Keratinocyte (primary cell): ENCODE measurements around the gene CACNA1S. TPM values are rescaled to one million over a fixed set of nuclear protein-coding genes. Genes with fewer than 3 reads are reported as not detected.
A peak's percentile ranks its signal among the peaks of the same experiment; 100 is the strongest.

ENCODE experiments used
- DNase-seq: peaks from one replicate; pipeline ENCODE4 v3.0.0-alpha.2; 2011; ENCODE audit warnings: low read depth, missing footprints, low spot score
- FAIRE-seq: peaks from 2 replicates; lab custom pipeline; 2011; peaks lifted over from hg19 to GRCh38; lab: Jason Lieb, UNC
- H2AFZ ChIP-seq: 2 replicates; pipeline ENCODE4 v1.6.0; 2012; ENCODE audit warnings: low read length, control low read depth, inconsistent platforms; ENCODE audit not compliant: control insufficient read depth
- H3K27ac ChIP-seq: 2 replicates; pipeline ENCODE4 v1.5.1; 2011; ENCODE audit warnings: low read length; ENCODE audit not compliant: control insufficient read depth, insufficient read depth
- H3K27me3 ChIP-seq: 3 replicates; pipeline ENCODE4 v1.6.0; 2011; ENCODE audit warnings: low read length; ENCODE audit not compliant: control insufficient read depth, insufficient read depth; ENCODE audit errors: extremely low read depth
- H3K36me3 ChIP-seq, 2 experiments: 2 replicates in 1 of 2; 3 replicates in 1 of 2; pipeline ENCODE4 v1.5.1; 2011; ENCODE audit warnings: low read length in 2 of 2, mild to moderate bottlenecking in 1 of 2; ENCODE audit not compliant: control insufficient read depth in 2 of 2, insufficient read depth in 2 of 2; ENCODE audit errors: extremely low read depth in 1 of 2
- H3K4me1 ChIP-seq: 3 replicates; pipeline ENCODE4 v1.5.1; 2011; ENCODE audit warnings: low read length; ENCODE audit not compliant: control insufficient read depth, insufficient read depth; ENCODE audit errors: extremely low read depth
- H3K4me2 ChIP-seq: 3 replicates; pipeline ENCODE4 v1.6.0; 2011; ENCODE audit warnings: low read depth, low read length; ENCODE audit not compliant: control insufficient read depth, insufficient read depth; ENCODE audit errors: extremely low read depth
- H3K4me3 ChIP-seq, 3 experiments: fragments of 200-600 bp in 1 of 3; sonication (generic) in 1 of 3; 2 replicates in 2 of 3; 3 replicates in 1 of 3; pipeline ENCODE4 v1.5.1; 2011 to 2016; ENCODE audit warnings: low read length in 3 of 3, mild to moderate bottlenecking in 3 of 3, control low read depth in 2 of 3, inconsistent platforms in 1 of 3, low read depth in 1 of 3, mixed read lengths in 1 of 3, mixed run types in 1 of 3, moderate library complexity in 1 of 3; ENCODE audit not compliant: control insufficient read depth in 2 of 3, insufficient read depth in 2 of 3; ENCODE audit errors: extremely low read depth in 1 of 3
- H3K79me2 ChIP-seq: 2 replicates; pipeline ENCODE4 v1.6.0; 2012; ENCODE audit warnings: low read length; ENCODE audit not compliant: control insufficient read depth, insufficient read depth
- H3K9ac ChIP-seq: 3 replicates; pipeline ENCODE4 v1.6.0; 2011; ENCODE audit warnings: low read length; ENCODE audit not compliant: control insufficient read depth, insufficient read depth; ENCODE audit errors: extremely low read depth
- H3K9me1 ChIP-seq: 3 replicates; pipeline ENCODE4 v1.6.0; 2011; ENCODE audit warnings: low read length; ENCODE audit not compliant: control insufficient read depth, insufficient read depth; ENCODE audit errors: extremely low read depth
- H3K9me3 ChIP-seq: 2 replicates; pipeline ENCODE4 v1.5.1; 2012; ENCODE audit warnings: low read depth, low read length; ENCODE audit not compliant: control insufficient read depth
- H4K20me1 ChIP-seq: 3 replicates; pipeline ENCODE4 v1.6.0; 2011; ENCODE audit warnings: low read length; ENCODE audit not compliant: control insufficient read depth, insufficient read depth; ENCODE audit errors: extremely low read depth
- EZH2 ChIP-seq: IDR thresholded peaks from one replicate; pipeline ENCODE4 v1.6.1; 2012; ENCODE audit warnings: inconsistent platforms, mild to moderate bottlenecking, low read length, moderate library complexity
- dilution Hi-C: fragments of 300-500 bp; cut with MboI; formaldehyde crosslinking; loops from one replicate; pipeline ENCODE4 v1.7.0; 2020; ENCODE audit warnings: low sequenced_read_pairs; ENCODE audit not compliant: extremely low pct_ligation_motif_present
- polyA plus RNA-seq, 5 experiments: library from polyadenylated mRNA; depleted of rRNA in 3 of 5; stranded (reverse) in 3 of 5; stranded (forward) in 1 of 5; unstranded in 1 of 5; fragments of >200 nt; gene quantifications; 1 replicate in 1 of 5; 2 replicates in 3 of 5; 3 replicates in 1 of 5; pipeline versions ENCODE4 v1.2.1 to v1.2.3, GENCODE V29; 2011 to 2012; ENCODE audit warnings: missing spikeins in 2 of 5, low read depth in 1 of 5, low replicate concordance in 1 of 5
- TF ChIP-seq, protein P1 (sequence below), 3 experiments: IDR thresholded peaks in 1 of 3; conservative IDR thresholded peaks in 1 of 3; optimal IDR thresholded peaks in 1 of 3; 2 replicates in 2 of 3; 3 replicates in 1 of 3; pipeline versions ENCODE3 to v1.5.1; 2011; ENCODE audit warnings: low read length in 3 of 3, mild to moderate bottlenecking in 3 of 3, moderate library complexity in 2 of 3, control low read depth in 1 of 3, inconsistent platforms in 1 of 3; ENCODE audit not compliant: insufficient read depth in 2 of 3; ENCODE audit errors: extremely low read depth in 1 of 3

Gene CACNA1S
- polyA plus RNA-seq, 1 donor (not counting 4 experiments of a cell fraction or from before 2014, with no cell fraction given), result not detected

DNA sequence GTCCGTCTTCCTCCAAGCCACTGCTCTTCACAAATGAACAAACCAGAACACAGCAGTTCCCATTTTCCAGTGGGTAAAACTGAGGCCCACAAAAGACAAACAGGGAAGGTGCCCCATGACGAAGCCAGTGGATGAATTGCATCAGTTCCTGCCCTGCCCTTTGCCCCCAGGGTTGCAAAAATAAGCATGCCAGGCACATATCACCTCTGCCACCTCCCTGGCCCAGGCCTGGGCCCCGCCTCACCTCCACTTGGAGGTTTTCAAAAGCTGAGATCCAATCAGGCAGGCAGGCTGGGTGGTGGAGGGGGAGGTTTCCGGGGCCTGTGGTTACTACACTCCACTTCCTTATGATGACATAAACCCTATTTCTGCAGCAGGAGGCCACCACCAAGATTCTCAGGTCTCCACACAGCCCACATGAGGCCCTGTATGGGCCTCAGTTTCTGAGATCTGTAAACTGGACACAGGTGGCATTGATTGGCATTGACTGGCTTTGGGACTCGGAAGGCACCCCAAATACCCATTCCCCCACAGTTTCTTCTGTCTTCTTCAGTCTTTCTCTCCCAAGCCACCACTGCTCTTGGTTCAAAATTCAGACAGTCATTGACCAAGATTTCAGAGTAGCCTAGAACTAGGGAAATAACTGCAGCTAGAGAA, 92.8 kb downstream of the CACNA1S start:
- dilution Hi-C loops, result no loop called here
- peak overlapping the region; percentile 27 for H3K4me2 ChIP-seq
- H3K27ac ChIP-seq, result peak overlapping the region; percentile 36
- H2AFZ ChIP-seq, result no peak overlapping the region
- H3K9me1 ChIP-seq, result no peaks in the 10 kb centered on the region
- no peaks in the 10 kb centered on the region for H3K79me2 ChIP-seq
- DNase-seq, result peak; percentile 7
- H3K36me3 ChIP-seq, result no peaks in the 10 kb centered on the region
- H3K9ac ChIP-seq, result no peak overlapping the region
- no peak for TF ChIP-seq EZH2
- TF ChIP-seq, protein P1, sequence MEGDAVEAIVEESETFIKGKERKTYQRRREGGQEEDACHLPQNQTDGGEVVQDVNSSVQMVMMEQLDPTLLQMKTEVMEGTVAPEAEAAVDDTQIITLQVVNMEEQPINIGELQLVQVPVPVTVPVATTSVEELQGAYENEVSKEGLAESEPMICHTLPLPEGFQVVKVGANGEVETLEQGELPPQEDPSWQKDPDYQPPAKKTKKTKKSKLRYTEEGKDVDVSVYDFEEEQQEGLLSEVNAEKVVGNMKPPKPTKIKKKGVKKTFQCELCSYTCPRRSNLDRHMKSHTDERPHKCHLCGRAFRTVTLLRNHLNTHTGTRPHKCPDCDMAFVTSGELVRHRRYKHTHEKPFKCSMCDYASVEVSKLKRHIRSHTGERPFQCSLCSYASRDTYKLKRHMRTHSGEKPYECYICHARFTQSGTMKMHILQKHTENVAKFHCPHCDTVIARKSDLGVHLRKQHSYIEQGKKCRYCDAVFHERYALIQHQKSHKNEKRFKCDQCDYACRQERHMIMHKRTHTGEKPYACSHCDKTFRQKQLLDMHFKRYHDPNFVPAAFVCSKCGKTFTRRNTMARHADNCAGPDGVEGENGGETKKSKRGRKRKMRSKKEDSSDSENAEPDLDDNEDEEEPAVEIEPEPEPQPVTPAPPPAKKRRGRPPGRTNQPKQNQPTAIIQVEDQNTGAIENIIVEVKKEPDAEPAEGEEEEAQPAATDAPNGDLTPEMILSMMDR (optimal IDR thresholded peaks at IDR 0.05 in 1 of 3, IDR thresholded peaks at IDR 0.05 in 1 of 3, conservative IDR thresholded peaks at IDR 0.05 in 1 of 3; ENCODE audit: extremely low read depth in 1 of 3, insufficient read depth in 2 of 3, low read length in 3 of 3), result no peak
- no peak for FAIRE-seq
- no peak overlapping the region for H3K4me3 ChIP-seq
- no peaks in the 10 kb centered on the region for H4K20me1 ChIP-seq
- H3K9me3 ChIP-seq, result no peaks in the 10 kb centered on the region
- peaks cover 29% of the 10 kb centered on the region for H3K4me1 ChIP-seq
- H3K27me3 ChIP-seq, result peaks cover 12% of the 10 kb centered on the region

DNA sequence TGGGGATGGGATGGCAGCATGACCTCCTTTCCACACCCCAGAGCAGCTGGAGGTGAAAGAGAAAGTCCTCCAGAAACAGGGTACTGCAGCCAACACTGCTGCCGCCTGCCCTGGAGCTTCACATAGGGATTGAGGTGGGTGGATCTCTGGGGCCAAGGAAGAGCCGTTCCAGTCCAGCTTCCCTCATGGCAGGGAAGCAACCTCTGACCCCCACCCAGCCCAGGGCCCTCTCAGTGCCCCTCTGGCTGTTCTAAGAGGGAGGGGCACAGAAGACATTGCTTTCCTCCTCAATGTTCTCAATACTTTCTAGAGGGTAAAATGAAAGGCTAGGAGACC, 94.4 kb downstream of the CACNA1S start:
- FAIRE-seq (no peak), DNase-seq (no peak)
- dilution Hi-C loops, result no loop called here
- Histone ChIP-seq H3K79me2 (no peaks in the 10 kb centered on the region), H2AFZ (no peak overlapping the region), H3K36me3 (no peaks in the 10 kb centered on the region), H3K27ac (no peak overlapping the region), H4K20me1 (no peaks in the 10 kb centered on the region), H3K9me3 (no peaks in the 10 kb centered on the region), H3K4me3 (no peak overlapping the region), H3K9ac (no peak overlapping the region), H3K9me1 (no peaks in the 10 kb centered on the region), H3K4me2 (no peak overlapping the region), H3K4me1 (peaks cover 39% of the 10 kb centered on the region), H3K27me3 (peaks cover 12% of the 10 kb centered on the region)
- TF ChIP-seq, protein P1 (optimal IDR thresholded peaks at IDR 0.05 in 1 of 3, IDR thresholded peaks at IDR 0.05 in 1 of 3, conservative IDR thresholded peaks at IDR 0.05 in 1 of 3; ENCODE audit: extremely low read depth in 1 of 3, insufficient read depth in 2 of 3, low read length in 3 of 3), result no peak
- TF ChIP-seq EZH2, result no peak
